ENCODE data around the gene MIEN1. TPM values are rescaled to one million over a fixed set of nuclear protein-coding genes. Genes with fewer than 3 reads are reported as not detected.

The MIEN1 gene
- total and polyA plus RNA-seq, 2 of the 13 experiments (the other 11 are each of a cell fraction or from before 2014, with no cell fraction given): 40.6 to 56.6 TPM

DNA sequence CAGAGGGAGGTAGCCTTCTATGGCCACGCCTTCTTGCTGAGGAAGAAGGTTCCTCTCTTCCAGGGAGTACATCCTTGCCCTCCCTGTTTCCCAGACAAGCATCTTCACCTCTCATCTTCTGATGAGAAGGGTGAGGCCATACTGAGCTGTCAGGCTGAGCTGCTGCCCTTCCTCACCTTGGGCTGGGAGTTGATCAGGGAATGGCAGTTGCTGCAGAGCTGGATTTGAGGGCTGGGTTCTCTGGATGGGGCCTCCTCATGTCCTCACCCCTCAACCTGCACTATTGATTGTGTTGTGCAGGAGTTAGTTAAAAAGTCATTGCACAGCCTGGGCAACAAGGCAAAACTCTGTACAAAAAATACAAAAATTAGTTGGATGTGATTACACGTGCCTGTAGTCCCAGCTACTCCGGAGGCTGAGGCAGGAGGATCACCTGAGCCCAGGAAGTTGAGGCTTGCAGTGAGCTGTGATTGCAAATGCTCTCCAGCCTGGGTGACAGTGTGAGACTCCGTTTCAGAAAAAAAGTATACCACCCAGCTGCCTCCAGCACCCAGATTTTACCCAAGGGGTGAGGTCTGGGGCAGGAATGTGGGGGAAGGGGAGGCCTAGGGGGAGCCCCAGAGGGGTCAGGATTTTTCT is 28.4 kb downstream of the MIEN1 start (continued):
- TF ChIP-seq NAIF1 (CRISPR knock-in tag; IDR thresholded peaks at IDR 0.05; ENCODE audit: borderline replicate concordance) (no peak), HOXA7 (CRISPR knock-in tag; IDR thresholded peaks at IDR 0.05) (no peak), TSC22D2 (CRISPR knock-in tag; IDR thresholded peaks at IDR 0.05; ENCODE audit: borderline replicate concordance) (no peak), HMGA1 (CRISPR knock-in tag; conservative IDR thresholded peaks at IDR 0.05) (no peak), FIP1L1 (IDR thresholded peaks at IDR 0.05; ENCODE audit: borderline replicate concordance, insufficient read depth, low read depth, low read length) (no peak), ZBTB33 (CRISPR knock-in tag; IDR thresholded peaks at IDR 0.05) (no peak), ETV5 (CRISPR knock-in tag; IDR thresholded peaks at IDR 0.05; ENCODE audit: borderline replicate concordance) (no peak), ZNF550 (CRISPR knock-in tag; IDR thresholded peaks at IDR 0.05; ENCODE audit: borderline replicate concordance) (no peak), ZBTB38 (CRISPR knock-in tag; IDR thresholded peaks at IDR 0.05) (no peak; the same call in none of the 2 replicates), PBX2 (CRISPR knock-in tag; IDR thresholded peaks at IDR 0.05) (no peak), FOXP1 (IDR thresholded peaks at IDR 0.05) (no peak), FOXP1 (CRISPR knock-in tag; IDR thresholded peaks at IDR 0.05) (no peak), BRCA1 (CRISPR knock-in tag; IDR thresholded peaks at IDR 0.05) (no peak), ZBTB44 (CRISPR knock-in tag; IDR thresholded peaks at IDR 0.05) (no peak), GPN1 (CRISPR knock-in tag; IDR thresholded peaks at IDR 0.05; ENCODE audit: borderline replicate concordance) (no peak), POLR2AphosphoS2 (IDR thresholded peaks at IDR 0.05; ENCODE audit: low read depth, low read length) (no peak), ZBTB43 (CRISPR knock-in tag; conservative IDR thresholded peaks at IDR 0.05) (no peak)
- TF ChIP-seq, protein P1, sequence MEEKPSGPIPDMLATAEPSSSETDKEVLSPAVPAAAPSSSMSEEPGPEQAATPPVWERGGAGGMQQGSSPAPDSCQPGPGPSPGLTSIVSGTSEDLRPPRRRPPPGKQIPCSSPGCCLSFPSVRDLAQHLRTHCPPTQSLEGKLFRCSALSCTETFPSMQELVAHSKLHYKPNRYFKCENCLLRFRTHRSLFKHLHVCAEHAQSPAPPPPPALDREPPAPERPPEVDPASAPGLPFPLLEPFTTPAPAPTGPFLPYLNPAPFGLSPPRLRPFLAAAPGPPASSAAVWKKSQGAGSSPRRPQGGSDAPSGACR (CRISPR knock-in tag; IDR thresholded peaks at IDR 0.05): no peak
- TF ChIP-seq, protein P2, sequence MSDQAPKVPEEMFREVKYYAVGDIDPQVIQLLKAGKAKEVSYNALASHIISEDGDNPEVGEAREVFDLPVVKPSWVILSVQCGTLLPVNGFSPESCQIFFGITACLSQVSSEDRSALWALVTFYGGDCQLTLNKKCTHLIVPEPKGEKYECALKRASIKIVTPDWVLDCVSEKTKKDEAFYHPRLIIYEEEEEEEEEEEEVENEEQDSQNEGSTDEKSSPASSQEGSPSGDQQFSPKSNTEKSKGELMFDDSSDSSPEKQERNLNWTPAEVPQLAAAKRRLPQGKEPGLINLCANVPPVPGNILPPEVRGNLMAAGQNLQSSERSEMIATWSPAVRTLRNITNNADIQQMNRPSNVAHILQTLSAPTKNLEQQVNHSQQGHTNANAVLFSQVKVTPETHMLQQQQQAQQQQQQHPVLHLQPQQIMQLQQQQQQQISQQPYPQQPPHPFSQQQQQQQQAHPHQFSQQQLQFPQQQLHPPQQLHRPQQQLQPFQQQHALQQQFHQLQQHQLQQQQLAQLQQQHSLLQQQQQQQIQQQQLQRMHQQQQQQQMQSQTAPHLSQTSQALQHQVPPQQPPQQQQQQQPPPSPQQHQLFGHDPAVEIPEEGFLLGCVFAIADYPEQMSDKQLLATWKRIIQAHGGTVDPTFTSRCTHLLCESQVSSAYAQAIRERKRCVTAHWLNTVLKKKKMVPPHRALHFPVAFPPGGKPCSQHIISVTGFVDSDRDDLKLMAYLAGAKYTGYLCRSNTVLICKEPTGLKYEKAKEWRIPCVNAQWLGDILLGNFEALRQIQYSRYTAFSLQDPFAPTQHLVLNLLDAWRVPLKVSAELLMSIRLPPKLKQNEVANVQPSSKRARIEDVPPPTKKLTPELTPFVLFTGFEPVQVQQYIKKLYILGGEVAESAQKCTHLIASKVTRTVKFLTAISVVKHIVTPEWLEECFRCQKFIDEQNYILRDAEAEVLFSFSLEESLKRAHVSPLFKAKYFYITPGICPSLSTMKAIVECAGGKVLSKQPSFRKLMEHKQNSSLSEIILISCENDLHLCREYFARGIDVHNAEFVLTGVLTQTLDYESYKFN (CRISPR knock-in tag; conservative IDR thresholded peaks at IDR 0.05): 0 out of 2 replicates have a peak, but pooled peaks have one; percentile 7

Measured in HepG2 (cell line).